Activated CD4-positive, alpha-beta T cell treated with anti-CD3 and anti-CD28 coated beads for 24 hours (primary cell): ENCODE measurements around the gene UGT1A1.

Experiments
- DNase-seq, 2 donors: peaks; one replicate each; pipeline ENCODE4 v3.0.0-alpha.2; 2020; ENCODE audit warnings: low read depth in 2 of 2

Gene UGT1A1

GRCh38 chr2:233758141-233758540 is 1.9 kb upstream of the UGT1A1 start:
- DNase-seq: no peak

GRCh38 chr2:233758849-233759248 is 1.2 kb upstream of the UGT1A1 start:
- no peak for DNase-seq

GRCh38 chr2:233761040-233761769 is 1.1 kb downstream of the UGT1A1 start:
- no peak for DNase-seq

- no peak for DNase-seq
These were observed 4.2 kb downstream of the UGT1A1 start for GRCh38 chr2:233764264-233764663.

- DNase-seq: no peak
These were observed 4.7 kb downstream of the UGT1A1 start for GRCh38 chr2:233764761-233765160.

GRCh38 chr2:233766416-233766815 is 6.3 kb downstream of the UGT1A1 start:
- no peak for DNase-seq

GRCh38 chr2:233768076-233768475 is 8.0 kb downstream of the UGT1A1 start:
- DNase-seq: no peak

- no peak for DNase-seq
These were observed 9.2 kb downstream of the UGT1A1 start for GRCh38 chr2:233769260-233769659.

- DNase-seq: no peak
These were observed 12.1 kb downstream of the UGT1A1 start for GRCh38 chr2:233772153-233772552.

GRCh38 chr2:233772583-233772982 is 12.5 kb downstream of the UGT1A1 start:
- DNase-seq: no peak

GRCh38 chr2:233773854-233774253 is 13.8 kb downstream of the UGT1A1 start:
- DNase-seq: no peak

- no peak for DNase-seq
These were observed 15.3 kb downstream of the UGT1A1 start for GRCh38 chr2:233775414-233775813.

- DNase-seq: no peak
These were observed 18.0 kb downstream of the UGT1A1 start, which contains the start of gene MROH2A for GRCh38 chr2:233778030-233778429. Gene MROH2A, plus strand, starts transcription at chr2:233778330. Its CDS starts 1,029 bp downstream, at chr2:233779359.

- no peak for DNase-seq
These were observed 19.7 kb downstream of the UGT1A1 start for GRCh38 chr2:233779722-233780121.

- DNase-seq: no peak
These were observed 20.7 kb downstream of the UGT1A1 start for GRCh38 chr2:233780771-233781170.

GRCh38 chr2:233789554-233789953 is 29.5 kb downstream of the UGT1A1 start:
- no peak for DNase-seq

GRCh38 chr2:233791151-233791882 is 31.2 kb downstream of the UGT1A1 start:
- DNase-seq: no peak

GRCh38 chr2:233791883-233792329 is 31.8 kb downstream of the UGT1A1 start:
- no peak for DNase-seq

GRCh38 chr2:233792720-233793119 is 32.6 kb downstream of the UGT1A1 start:
- no peak for DNase-seq

GRCh38 chr2:233793465-233794127 is 33.5 kb downstream of the UGT1A1 start:
- DNase-seq: no peak

- DNase-seq: no peak
These were observed 34.1 kb downstream of the UGT1A1 start for GRCh38 chr2:233794128-233794658.

- no peak for DNase-seq
These were observed 35.7 kb downstream of the UGT1A1 start for GRCh38 chr2:233795735-233796171.
